SK-N-SH (cell line): ENCODE measurements around the gene FZR1. TPM values are rescaled to one million over a fixed set of nuclear protein-coding genes. Genes with fewer than 3 reads are reported as not detected.

Experiments
- CTCF ChIA-PET: fragments of 300-600, 350-600 bp; formaldehyde crosslinking; extraction: SDS; loops from one replicate; lab custom pipeline; 2021; lab: Yijun Ruan, JAX
- POLR2A ChIA-PET: fragments of 350-600 bp; sonication (Branson Sonifier 250); formaldehyde crosslinking; extraction: SDS; loops from one replicate; lab custom pipeline; 2020; ENCODE audit warnings: antibody characterized with exemption, inconsistent platforms; lab: Yijun Ruan, JAX
- DNase-seq: peaks from one replicate; pipeline ENCODE4 v3.0.0; 2012
- H2AFZ ChIP-seq: fragments of 200-600 bp; sonication (generic); 2 replicates; pipeline ENCODE4 v1.8.1; 2016; ENCODE audit warnings: antibody characterized with exemption, mild to moderate bottlenecking, low read depth
- H3F3A ChIP-seq: fragments of 200-600 bp; sonication (generic); replicated peaks from 2 replicates; pipeline ENCODE3; 2016; ENCODE audit warnings: antibody characterized with exemption, mild to moderate bottlenecking; ENCODE audit not compliant: insufficient read depth
- H3K27ac ChIP-seq, 2 experiments: fragments of 200-500 bp in 1 of 2; fragments of 200-600 bp in 1 of 2; sonication (Bioruptor generic) in 1 of 2; sonication (generic), shearing (Covaris generic) in 1 of 2; 2 replicates each; pipeline versions ENCODE4 v1.5.1 to v1.6.1; 2014 to 2016; ENCODE audit warnings: low read depth in 2 of 2, inconsistent platforms in 1 of 2, low read length in 1 of 2, mild to moderate bottlenecking in 1 of 2, mixed read lengths in 1 of 2
- H3K27me3 ChIP-seq: fragments of 200-600 bp; sonication (generic), shearing (Covaris generic); 2 replicates; pipeline ENCODE4 v1.6.1; 2016; ENCODE audit warnings: mixed run types; ENCODE audit not compliant: insufficient read depth
- H3K36me3 ChIP-seq, 2 experiments: fragments of 200-500 bp in 1 of 2; fragments of 200-600 bp in 1 of 2; sonication (Bioruptor generic) in 1 of 2; sonication (generic) in 1 of 2; replicated peaks in 1 of 2; 2 replicates each; pipeline versions ENCODE3 to v1.5.1; 2014 to 2016; ENCODE audit warnings: low read length in 1 of 2, mild to moderate bottlenecking in 1 of 2; ENCODE audit not compliant: insufficient read depth in 2 of 2, control insufficient read depth in 1 of 2
- H3K4me1 ChIP-seq, 2 experiments: fragments of 200-500 bp in 1 of 2; fragments of 200-600 bp in 1 of 2; sonication (Bioruptor generic) in 1 of 2; sonication (generic), shearing (Covaris generic) in 1 of 2; 2 replicates each; pipeline versions ENCODE4 v1.5.1 to v1.6.1; 2014 to 2016; ENCODE audit warnings: low read depth in 1 of 2, low read length in 1 of 2, mixed run types in 1 of 2; ENCODE audit not compliant: insufficient read depth in 2 of 2, control insufficient read depth in 1 of 2
- H3K4me2 ChIP-seq: fragments of 200-600 bp; sonication (generic), shearing (Covaris generic); 2 replicates; pipeline ENCODE4 v1.6.1; 2017; ENCODE audit warnings: mixed run types
- H3K4me3 ChIP-seq, 2 experiments: fragments of 200-500 bp in 1 of 2; fragments of 200-600 bp in 1 of 2; sonication (Bioruptor generic) in 1 of 2; sonication (generic), shearing (Covaris generic) in 1 of 2; 2 replicates each; pipeline versions ENCODE4 v1.5.1 to v1.8.1; 2014 to 2016; ENCODE audit warnings: low read depth in 2 of 2, inconsistent platforms in 1 of 2, low read length in 1 of 2, mild to moderate bottlenecking in 1 of 2, mixed read lengths in 1 of 2, moderate library complexity in 1 of 2
- H3K79me2 ChIP-seq: fragments of 200-600 bp; sonication (generic); 2 replicates; pipeline ENCODE4 v1.8.1; 2017; ENCODE audit warnings: mild to moderate bottlenecking; ENCODE audit not compliant: insufficient read depth
- H3K9ac ChIP-seq: fragments of 200-600 bp; sonication (generic); 2 replicates; pipeline ENCODE4 v1.6.1; 2017; ENCODE audit warnings: mixed run types
- H3K9me2 ChIP-seq: fragments of 200-600 bp; sonication (generic); 2 replicates; pipeline ENCODE4 v1.6.1; 2017; ENCODE audit warnings: mixed run types
- H3K9me3 ChIP-seq: fragments of 200-600 bp; sonication (generic); 2 replicates; pipeline ENCODE4 v1.6.1; 2017; ENCODE audit warnings: mixed run types, mild to moderate bottlenecking, moderate library complexity
- H4K20me1 ChIP-seq: fragments of 200-600 bp; sonication (generic); 2 replicates; pipeline ENCODE4 v1.6.1; 2017; ENCODE audit warnings: mild to moderate bottlenecking, mixed run types; ENCODE audit not compliant: insufficient read depth
- CHD2 ChIP-seq: fragments of 150-350 bp; IDR thresholded peaks from 2 replicates; pipeline ENCODE4 v1.6.1; 2018; ENCODE audit warnings: low read length; ENCODE audit not compliant: partially characterized antibody
- EZH2phosphoT487 ChIP-seq: fragments of 200-600 bp; sonication (generic); IDR thresholded peaks from 2 replicates; pipeline ENCODE4 v1.6.1; 2017; ENCODE audit warnings: low read depth, mixed run types, mild to moderate bottlenecking, antibody characterized with exemption, moderate library complexity, borderline replicate concordance
- GABPA ChIP-seq: IDR thresholded peaks from 2 replicates; pipeline ENCODE4 v1.4.0; 2012; ENCODE audit warnings: low read depth, mild to moderate bottlenecking
- GATA2 ChIP-seq: sonication (generic); formaldehyde crosslinking; IDR thresholded peaks from 2 replicates; pipeline ENCODE4 v1.5.0; 2020; ENCODE audit warnings: mild to moderate bottlenecking, missing genetic modification reagents
- JUND ChIP-seq: IDR thresholded peaks from 2 replicates; pipeline ENCODE4 v1.4.0; 2012
- MEF2A ChIP-seq: IDR thresholded peaks from 2 replicates; pipeline ENCODE4 v1.4.0; 2012; ENCODE audit warnings: low read depth, borderline replicate concordance
- MXI1 ChIP-seq: IDR thresholded peaks from 2 replicates; pipeline ENCODE4 v1.6.1; 2012; ENCODE audit warnings: mild to moderate bottlenecking, low read depth, low read length, improper control_type of control experiment
- NFIC ChIP-seq: IDR thresholded peaks from 2 replicates; pipeline ENCODE4 v1.4.0; 2012; ENCODE audit warnings: borderline replicate concordance
- POLR2AphosphoS5 ChIP-seq: IDR thresholded peaks from 2 replicates; pipeline ENCODE4 v1.6.1; 2012; ENCODE audit warnings: low read depth, low read length
- RAD21 ChIP-seq: IDR thresholded peaks from 2 replicates; pipeline ENCODE4 v1.6.1; 2012; ENCODE audit warnings: mild to moderate bottlenecking, low read length
- RFX5 ChIP-seq: IDR thresholded peaks from 2 replicates; pipeline ENCODE4 v1.6.1; 2012; ENCODE audit warnings: mild to moderate bottlenecking, improper control_type of control experiment, low read length
- RXRA ChIP-seq: IDR thresholded peaks from 2 replicates; pipeline ENCODE4 v1.4.0; 2012; ENCODE audit warnings: low read depth, mild to moderate bottlenecking, borderline replicate concordance
- TAF1 ChIP-seq: IDR thresholded peaks from 2 replicates; pipeline ENCODE4 v1.6.1; 2012; ENCODE audit warnings: low read depth, mild to moderate bottlenecking, low read length, moderate library complexity, borderline replicate concordance
- WGBS: methylation state at CpG from one replicate; pipeline ENCODE4 v1.1.6; 2017; ENCODE audit warnings: low lambda C conversion rate; 5-methylcytosine and 5-hydroxymethylcytosine counted together
- polyA plus RNA-seq, 3 experiments: library from polyadenylated mRNA; depleted of rRNA; stranded (reverse); fragments of >200 nt; gene quantifications; 2 replicates each; pipeline ENCODE4 v1.2.3, GENCODE V29; 2012
- TF ChIP-seq, protein P1 (sequence below): IDR thresholded peaks from 2 replicates; pipeline ENCODE4 v1.6.1; 2012; ENCODE audit warnings: mild to moderate bottlenecking, low read depth, low read length, moderate library complexity
- TF ChIP-seq, protein P2 (sequence below): IDR thresholded peaks from 2 replicates; pipeline ENCODE4 v1.4.0; 2012; ENCODE audit warnings: low read depth, borderline replicate concordance
- TF ChIP-seq, protein P3 (sequence below): IDR thresholded peaks from 2 replicates; pipeline ENCODE4 v1.4.0; 2012; ENCODE audit warnings: low read depth

The FZR1 gene
- polyA plus RNA-seq, 1 of the 3 experiments (the other 2 are of a cell fraction) = 36.3 TPM

DNA sequence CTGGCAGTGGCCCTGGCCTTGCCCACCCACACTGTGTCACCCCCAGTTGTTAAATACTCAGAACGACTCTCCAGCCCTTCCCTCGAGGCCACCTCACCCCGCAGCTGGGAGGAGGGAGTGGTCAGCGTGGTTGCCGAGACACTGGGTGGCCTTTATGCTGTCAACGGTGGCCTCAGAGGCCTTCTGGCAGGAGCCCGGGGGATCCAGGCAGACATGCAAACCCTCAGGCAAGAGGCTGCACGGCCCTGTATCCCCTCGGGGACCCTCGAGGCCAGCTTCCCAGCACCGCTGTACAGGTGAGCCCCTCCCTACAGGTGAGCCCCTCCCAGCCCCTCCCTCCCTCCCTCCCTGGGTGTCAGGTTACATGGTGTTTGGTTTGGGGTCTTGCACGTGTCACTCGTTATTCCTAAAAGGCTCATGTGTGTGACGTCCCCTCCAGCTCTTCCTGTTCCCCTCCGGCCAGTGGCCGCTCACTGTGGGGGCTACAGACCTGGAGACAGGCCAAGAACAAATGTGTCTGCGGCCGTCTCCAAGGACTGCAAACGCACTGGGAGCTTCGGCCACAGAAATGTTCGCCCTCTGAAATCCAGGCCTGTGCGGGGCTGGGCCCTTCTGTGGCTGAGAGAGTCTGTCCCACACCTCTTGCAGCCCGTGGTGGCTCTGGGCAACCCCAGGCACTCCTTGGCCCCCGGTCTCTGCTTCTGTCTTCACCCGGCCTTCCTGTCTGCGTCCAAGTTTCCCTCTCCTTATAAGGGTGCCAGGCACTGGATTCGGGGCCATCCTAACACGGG, 33.0 kb downstream of the FZR1 start, which contains the start of gene TEKTIP1:
Gene TEKTIP1 (plus strand): TSS at position 210 of the 791 bp plus-strand sequence. CDS start 4 bp downstream, at position 214.
- peaks cover 0 to 22% of the 10 kb centered on the region in 2 experiments for H3K36me3 ChIP-seq
- ChIA-PET POLR2A (no interaction called here), CTCF (interaction anchor here (0.8 to 1.1 kb wide), 3 partner anchors 8 to 32 kb away, joined by 3 to 5 read pairs (median 4); partner anchors contain the start of gene FZR1)
- no peaks in the 10 kb centered on the region for H3K27me3 ChIP-seq
- peaks cover 9% of the 10 kb centered on the region for H3F3A ChIP-seq
- WGBS = 75% methylated on average over 22 of the region's 28 CpGs
- no peaks in the 10 kb centered on the region for H3K79me2 ChIP-seq
- no peak within 1 kb of the TSS for H3K4me2 ChIP-seq
- no peaks in the 10 kb centered on the region for H3K9me3 ChIP-seq
- no peaks in the 10 kb centered on the region for H3K9me2 ChIP-seq
- H3K4me1 ChIP-seq = no peaks in the 10 kb centered on the region; a peak in 1 of 4 replicates
- H3K9ac ChIP-seq = no peak within 1 kb of the TSS
- H3K27ac ChIP-seq = no peak within 1 kb of the TSS
- no peak within 1 kb of the TSS for H3K4me3 ChIP-seq
- no peak for TF ChIP-seq RAD21
- TF ChIP-seq GATA2 = no peak
- TF ChIP-seq EZH2phosphoT487 = no peak
- TF ChIP-seq TAF1 = no peak
- no peak for TF ChIP-seq RFX5
- no peak for TF ChIP-seq POLR2AphosphoS5
- no peak for TF ChIP-seq NFIC
- no peak for TF ChIP-seq GABPA
- TF ChIP-seq CHD2 = no peak
- no peak for TF ChIP-seq RXRA
- TF ChIP-seq, protein P1, sequence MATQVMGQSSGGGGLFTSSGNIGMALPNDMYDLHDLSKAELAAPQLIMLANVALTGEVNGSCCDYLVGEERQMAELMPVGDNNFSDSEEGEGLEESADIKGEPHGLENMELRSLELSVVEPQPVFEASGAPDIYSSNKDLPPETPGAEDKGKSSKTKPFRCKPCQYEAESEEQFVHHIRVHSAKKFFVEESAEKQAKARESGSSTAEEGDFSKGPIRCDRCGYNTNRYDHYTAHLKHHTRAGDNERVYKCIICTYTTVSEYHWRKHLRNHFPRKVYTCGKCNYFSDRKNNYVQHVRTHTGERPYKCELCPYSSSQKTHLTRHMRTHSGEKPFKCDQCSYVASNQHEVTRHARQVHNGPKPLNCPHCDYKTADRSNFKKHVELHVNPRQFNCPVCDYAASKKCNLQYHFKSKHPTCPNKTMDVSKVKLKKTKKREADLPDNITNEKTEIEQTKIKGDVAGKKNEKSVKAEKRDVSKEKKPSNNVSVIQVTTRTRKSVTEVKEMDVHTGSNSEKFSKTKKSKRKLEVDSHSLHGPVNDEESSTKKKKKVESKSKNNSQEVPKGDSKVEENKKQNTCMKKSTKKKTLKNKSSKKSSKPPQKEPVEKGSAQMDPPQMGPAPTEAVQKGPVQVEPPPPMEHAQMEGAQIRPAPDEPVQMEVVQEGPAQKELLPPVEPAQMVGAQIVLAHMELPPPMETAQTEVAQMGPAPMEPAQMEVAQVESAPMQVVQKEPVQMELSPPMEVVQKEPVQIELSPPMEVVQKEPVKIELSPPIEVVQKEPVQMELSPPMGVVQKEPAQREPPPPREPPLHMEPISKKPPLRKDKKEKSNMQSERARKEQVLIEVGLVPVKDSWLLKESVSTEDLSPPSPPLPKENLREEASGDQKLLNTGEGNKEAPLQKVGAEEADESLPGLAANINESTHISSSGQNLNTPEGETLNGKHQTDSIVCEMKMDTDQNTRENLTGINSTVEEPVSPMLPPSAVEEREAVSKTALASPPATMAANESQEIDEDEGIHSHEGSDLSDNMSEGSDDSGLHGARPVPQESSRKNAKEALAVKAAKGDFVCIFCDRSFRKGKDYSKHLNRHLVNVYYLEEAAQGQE = no peak
- TF ChIP-seq MXI1 = no peak
- TF ChIP-seq, protein P2, sequence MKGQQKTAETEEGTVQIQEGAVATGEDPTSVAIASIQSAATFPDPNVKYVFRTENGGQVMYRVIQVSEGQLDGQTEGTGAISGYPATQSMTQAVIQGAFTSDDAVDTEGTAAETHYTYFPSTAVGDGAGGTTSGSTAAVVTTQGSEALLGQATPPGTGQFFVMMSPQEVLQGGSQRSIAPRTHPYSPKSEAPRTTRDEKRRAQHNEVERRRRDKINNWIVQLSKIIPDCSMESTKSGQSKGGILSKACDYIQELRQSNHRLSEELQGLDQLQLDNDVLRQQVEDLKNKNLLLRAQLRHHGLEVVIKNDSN = no peak
- TF ChIP-seq, protein P3, sequence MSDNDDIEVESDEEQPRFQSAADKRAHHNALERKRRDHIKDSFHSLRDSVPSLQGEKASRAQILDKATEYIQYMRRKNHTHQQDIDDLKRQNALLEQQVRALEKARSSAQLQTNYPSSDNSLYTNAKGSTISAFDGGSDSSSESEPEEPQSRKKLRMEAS = no peak
- no peak for TF ChIP-seq MEF2A
- no peak for TF ChIP-seq JUND
- peaks cover 9% of the 10 kb centered on the region for H4K20me1 ChIP-seq
- no peak for DNase-seq
- H2AFZ ChIP-seq = no peak within 1 kb of the TSS
